Measurements from ENCODE around the gene TPCN2.

DNA sequence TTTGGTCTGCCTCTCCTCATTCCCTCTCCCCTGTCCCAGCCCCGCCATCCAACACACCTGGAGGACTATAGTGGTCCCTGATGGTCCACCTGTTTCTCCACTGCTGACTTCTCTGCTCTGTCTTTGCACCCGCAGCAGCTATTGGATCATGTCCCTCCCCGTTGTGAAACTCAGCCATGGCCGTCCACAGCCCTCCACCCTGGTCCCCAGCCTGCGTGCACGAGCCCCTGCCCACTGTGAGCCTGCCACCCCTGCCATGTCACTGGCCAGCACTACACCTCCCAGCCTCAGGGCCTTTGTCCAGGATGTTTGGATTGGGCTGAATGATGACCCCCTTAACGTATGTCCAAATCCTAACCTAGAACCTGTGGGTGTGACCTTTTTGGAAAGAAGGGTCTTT is 59.3 kb downstream of the TPCN2 start:
- TF ChIP-seq, protein P1, sequence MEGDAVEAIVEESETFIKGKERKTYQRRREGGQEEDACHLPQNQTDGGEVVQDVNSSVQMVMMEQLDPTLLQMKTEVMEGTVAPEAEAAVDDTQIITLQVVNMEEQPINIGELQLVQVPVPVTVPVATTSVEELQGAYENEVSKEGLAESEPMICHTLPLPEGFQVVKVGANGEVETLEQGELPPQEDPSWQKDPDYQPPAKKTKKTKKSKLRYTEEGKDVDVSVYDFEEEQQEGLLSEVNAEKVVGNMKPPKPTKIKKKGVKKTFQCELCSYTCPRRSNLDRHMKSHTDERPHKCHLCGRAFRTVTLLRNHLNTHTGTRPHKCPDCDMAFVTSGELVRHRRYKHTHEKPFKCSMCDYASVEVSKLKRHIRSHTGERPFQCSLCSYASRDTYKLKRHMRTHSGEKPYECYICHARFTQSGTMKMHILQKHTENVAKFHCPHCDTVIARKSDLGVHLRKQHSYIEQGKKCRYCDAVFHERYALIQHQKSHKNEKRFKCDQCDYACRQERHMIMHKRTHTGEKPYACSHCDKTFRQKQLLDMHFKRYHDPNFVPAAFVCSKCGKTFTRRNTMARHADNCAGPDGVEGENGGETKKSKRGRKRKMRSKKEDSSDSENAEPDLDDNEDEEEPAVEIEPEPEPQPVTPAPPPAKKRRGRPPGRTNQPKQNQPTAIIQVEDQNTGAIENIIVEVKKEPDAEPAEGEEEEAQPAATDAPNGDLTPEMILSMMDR (IDR thresholded peaks at IDR 0.05 in 2 of 3, conservative IDR thresholded peaks at IDR 0.05 in 1 of 3; ENCODE audit: borderline replicate concordance in 1 of 3, insufficient read depth in 1 of 3, low read depth in 2 of 3, low read length in 2 of 3), result no peak
- TF ChIP-seq RAD21 (IDR thresholded peaks at IDR 0.05; ENCODE audit: low read depth) (no peak), ZNF274 (IDR thresholded peaks at IDR 0.05; ENCODE audit: low read depth, low read length) (no peak), EZH2 (IDR thresholded peaks at IDR 0.05) (no peak), CEBPB (IDR thresholded peaks at IDR 0.05; ENCODE audit: low read depth) (no peak), POLR2A (IDR thresholded peaks at IDR 0.05; ENCODE audit: borderline replicate concordance, extremely low read depth, insufficient read depth, insufficient read length) (no peak), POLR2AphosphoS5 (IDR thresholded peaks at IDR 0.05; ENCODE audit: low read depth, low read length) (no peak), EGR1 (IDR thresholded peaks at IDR 0.05; ENCODE audit: low read depth) (no peak), EZH2phosphoT487 (IDR thresholded peaks at IDR 0.05; ENCODE audit: borderline replicate concordance) (no peak), JUND (IDR thresholded peaks at IDR 0.05) (no peak)
- TF ChIP-seq, protein P2, sequence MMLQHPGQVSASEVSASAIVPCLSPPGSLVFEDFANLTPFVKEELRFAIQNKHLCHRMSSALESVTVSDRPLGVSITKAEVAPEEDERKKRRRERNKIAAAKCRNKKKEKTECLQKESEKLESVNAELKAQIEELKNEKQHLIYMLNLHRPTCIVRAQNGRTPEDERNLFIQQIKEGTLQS (IDR thresholded peaks at IDR 0.05), result no peak
- TF ChIP-seq, protein P3, sequence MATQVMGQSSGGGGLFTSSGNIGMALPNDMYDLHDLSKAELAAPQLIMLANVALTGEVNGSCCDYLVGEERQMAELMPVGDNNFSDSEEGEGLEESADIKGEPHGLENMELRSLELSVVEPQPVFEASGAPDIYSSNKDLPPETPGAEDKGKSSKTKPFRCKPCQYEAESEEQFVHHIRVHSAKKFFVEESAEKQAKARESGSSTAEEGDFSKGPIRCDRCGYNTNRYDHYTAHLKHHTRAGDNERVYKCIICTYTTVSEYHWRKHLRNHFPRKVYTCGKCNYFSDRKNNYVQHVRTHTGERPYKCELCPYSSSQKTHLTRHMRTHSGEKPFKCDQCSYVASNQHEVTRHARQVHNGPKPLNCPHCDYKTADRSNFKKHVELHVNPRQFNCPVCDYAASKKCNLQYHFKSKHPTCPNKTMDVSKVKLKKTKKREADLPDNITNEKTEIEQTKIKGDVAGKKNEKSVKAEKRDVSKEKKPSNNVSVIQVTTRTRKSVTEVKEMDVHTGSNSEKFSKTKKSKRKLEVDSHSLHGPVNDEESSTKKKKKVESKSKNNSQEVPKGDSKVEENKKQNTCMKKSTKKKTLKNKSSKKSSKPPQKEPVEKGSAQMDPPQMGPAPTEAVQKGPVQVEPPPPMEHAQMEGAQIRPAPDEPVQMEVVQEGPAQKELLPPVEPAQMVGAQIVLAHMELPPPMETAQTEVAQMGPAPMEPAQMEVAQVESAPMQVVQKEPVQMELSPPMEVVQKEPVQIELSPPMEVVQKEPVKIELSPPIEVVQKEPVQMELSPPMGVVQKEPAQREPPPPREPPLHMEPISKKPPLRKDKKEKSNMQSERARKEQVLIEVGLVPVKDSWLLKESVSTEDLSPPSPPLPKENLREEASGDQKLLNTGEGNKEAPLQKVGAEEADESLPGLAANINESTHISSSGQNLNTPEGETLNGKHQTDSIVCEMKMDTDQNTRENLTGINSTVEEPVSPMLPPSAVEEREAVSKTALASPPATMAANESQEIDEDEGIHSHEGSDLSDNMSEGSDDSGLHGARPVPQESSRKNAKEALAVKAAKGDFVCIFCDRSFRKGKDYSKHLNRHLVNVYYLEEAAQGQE (IDR thresholded peaks at IDR 0.05; ENCODE audit: low read depth), result no peak
- TF ChIP-seq, protein P4, sequence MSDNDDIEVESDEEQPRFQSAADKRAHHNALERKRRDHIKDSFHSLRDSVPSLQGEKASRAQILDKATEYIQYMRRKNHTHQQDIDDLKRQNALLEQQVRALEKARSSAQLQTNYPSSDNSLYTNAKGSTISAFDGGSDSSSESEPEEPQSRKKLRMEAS (IDR thresholded peaks at IDR 0.05), result no peak
